SH-SY5Y (cell line): Measurements from ENCODE around the gene GAB1.

ENCODE experiments used
- GATA2 ChIP-seq: IDR thresholded peaks from 2 replicates; pipeline ENCODE4 v1.6.1; 2011; ENCODE audit warnings: mild to moderate bottlenecking, low read depth, low read length
- GATA3 ChIP-seq: IDR thresholded peaks from 2 replicates; pipeline ENCODE4 v1.6.1; 2011; ENCODE audit warnings: low read depth, mild to moderate bottlenecking, low read length, moderate library complexity

GRCh38 chr4:143437476-143437875, 100.8 kb downstream of the GAB1 start:
- TF ChIP-seq GATA3, result no peak
- TF ChIP-seq GATA2, result no peak
